Caco-2 (cell line): ENCODE results near the gene MCU. TPM values are rescaled to one million over a fixed set of nuclear protein-coding genes. Genes with fewer than 3 reads are reported as not detected.

Experiments used
- BruUV-seq: library from RNA; stranded (reverse); fragments of 400-500 nt; replicated peaks from 2 replicates; lab custom pipeline; 2021; lab: Mats Ljungman, UMichigan
- CTCF ChIA-PET: fragments of 300-600 bp; sonication (Branson Sonifier 250); formaldehyde crosslinking; loops from one replicate; lab custom pipeline; 2022; ENCODE audit warnings: antibody characterized with exemption; lab: Charles Lee
- POLR2A ChIA-PET: fragments of 300-600 bp; sonication (Branson Sonifier 250); formaldehyde crosslinking; loops from one replicate; lab custom pipeline; 2022; ENCODE audit warnings: antibody characterized with exemption; lab: Charles Lee
- DNase-seq, 2 experiments: peaks; one replicate each; pipeline versions ENCODE4 v3.0.0 to v3.0.0-alpha.2; 2020 to 2022
- H3K27me3 ChIP-seq: replicated peaks from 2 replicates; pipeline ENCODE4 v1.6.0; 2011; ENCODE audit warnings: low read length; ENCODE audit not compliant: control insufficient read depth, insufficient read depth
- H3K36me3 ChIP-seq: 2 replicates; pipeline ENCODE4 v1.5.1; 2011; ENCODE audit warnings: low read length; ENCODE audit not compliant: control insufficient read depth, insufficient read depth
- H3K4me1 ChIP-seq: fragments of 250-450 bp; sonication (Bioruptor Pico); 2 replicates; pipeline ENCODE4 v1.5.1; 2020; ENCODE audit warnings: mild to moderate bottlenecking
- H3K4me3 ChIP-seq: 2 replicates; pipeline ENCODE4 v1.5.1; 2011; ENCODE audit warnings: low read depth, mild to moderate bottlenecking, control low read depth, low read length
- H3K9me3 ChIP-seq: fragments of 250-450 bp; sonication (Bioruptor Pico); 2 replicates; pipeline ENCODE4 v1.5.1; 2020; ENCODE audit warnings: mild to moderate bottlenecking, moderate library complexity
- H3K27ac Mint-ChIP-seq: one replicate; pipeline ENCODE4 v1.8.0; 2022; ENCODE audit warnings: mixed read lengths; ENCODE audit not compliant: unreplicated experiment
- H3K27me3 Mint-ChIP-seq: one replicate; pipeline ENCODE4 v1.8.0; 2022; ENCODE audit warnings: mixed read lengths; ENCODE audit not compliant: insufficient read depth, unreplicated experiment
- H3K36me3 Mint-ChIP-seq: one replicate; pipeline ENCODE4 v1.8.0; 2022; ENCODE audit warnings: mild to moderate bottlenecking, mixed read lengths; ENCODE audit not compliant: insufficient read depth, unreplicated experiment
- H3K4me1 Mint-ChIP-seq: one replicate; pipeline ENCODE4 v1.8.0; 2022; ENCODE audit warnings: low read depth, mixed read lengths; ENCODE audit not compliant: unreplicated experiment
- H3K4me3 Mint-ChIP-seq: one replicate; pipeline ENCODE4 v1.8.0; 2022; ENCODE audit warnings: mild to moderate bottlenecking, moderate library complexity, mixed read lengths; ENCODE audit not compliant: unreplicated experiment
- H3K9me3 Mint-ChIP-seq: one replicate; pipeline ENCODE4 v1.8.0; 2022; ENCODE audit warnings: mixed read lengths; ENCODE audit not compliant: unreplicated experiment
- CTCF ChIP-seq, 2 experiments: fragments of 200-600 bp in 1 of 2; IDR thresholded peaks; 1 replicate in 1 of 2; 2 replicates in 1 of 2; pipeline versions ENCODE4 v1.5.1 to v1.8.0; 2011 to 2022; ENCODE audit warnings: antibody characterized with exemption in 1 of 2, control low read depth in 1 of 2, inconsistent platforms in 1 of 2, low read depth in 1 of 2, low read length in 1 of 2, mild to moderate bottlenecking in 1 of 2, moderate library complexity in 1 of 2; ENCODE audit not compliant: insufficient read depth in 1 of 2, severe bottlenecking in 1 of 2, unreplicated experiment in 1 of 2
- intact Hi-C: fragments of 100-400 bp; cut with micrococcal nuclease; formaldehyde crosslinking; loops from one replicate; pipeline ENCODE4 v1.10.0; 2022; ENCODE audit not compliant: unreplicated experiment
- total RNA-seq: library from RNA; stranded (reverse); gene quantifications from 2 replicates; pipeline ENCODE4 v1.2.3, GENCODE V29; 2022

The MCU gene
- total RNA-seq, 1 experiment from 2014 or later = 62.5 TPM

DNA sequence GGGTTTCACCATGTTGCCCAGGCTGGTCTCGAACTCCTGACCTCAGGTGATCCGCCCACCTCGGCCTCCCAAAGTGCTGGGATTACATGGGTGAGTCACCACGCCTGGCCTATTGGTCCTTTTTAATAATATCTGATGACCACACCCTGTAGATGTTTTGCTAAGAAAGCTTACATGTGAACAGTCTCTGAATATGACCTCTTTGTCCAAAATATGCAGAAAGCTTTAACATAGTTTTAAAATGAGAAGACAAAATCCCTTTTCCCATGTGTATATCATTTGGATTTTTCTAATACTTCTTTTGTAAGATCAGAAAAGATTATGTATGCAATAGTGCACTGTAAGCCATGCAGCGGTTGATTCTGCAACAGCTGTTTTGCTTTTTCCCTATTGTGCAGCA lies 38.5 kb downstream of the MCU start:
- ChIA-PET CTCF (no interaction called here), POLR2A (no interaction called here)
- Mint-ChIP-seq H3K36me3 (peaks cover 4% of the 10 kb centered on the region), H3K4me1 (peaks cover 10% of the 10 kb centered on the region), H3K27me3 (no peaks in the 10 kb centered on the region), H3K27ac (no peak overlapping the region), H3K4me3 (no peak overlapping the region), H3K9me3 (no peaks in the 10 kb centered on the region)
- H3K27me3 ChIP-seq = no peaks in the 10 kb centered on the region
- intact Hi-C loops = no loop called here
- no peaks in the 10 kb centered on the region for H3K36me3 ChIP-seq
- no peak for DNase-seq
- H3K4me3 ChIP-seq = no peak overlapping the region
- no TSS peak for BruUV-seq
- peaks cover 4% of the 10 kb centered on the region for H3K4me1 ChIP-seq
- no peak for TF ChIP-seq CTCF (IDR thresholded peaks at IDR 0.05; ENCODE audit: insufficient read depth in 1 of 2, low read depth in 1 of 2, low read length in 1 of 2, severe bottlenecking in 1 of 2, unreplicated experiment in 1 of 2)
- H3K9me3 ChIP-seq = no peaks in the 10 kb centered on the region

DNA sequence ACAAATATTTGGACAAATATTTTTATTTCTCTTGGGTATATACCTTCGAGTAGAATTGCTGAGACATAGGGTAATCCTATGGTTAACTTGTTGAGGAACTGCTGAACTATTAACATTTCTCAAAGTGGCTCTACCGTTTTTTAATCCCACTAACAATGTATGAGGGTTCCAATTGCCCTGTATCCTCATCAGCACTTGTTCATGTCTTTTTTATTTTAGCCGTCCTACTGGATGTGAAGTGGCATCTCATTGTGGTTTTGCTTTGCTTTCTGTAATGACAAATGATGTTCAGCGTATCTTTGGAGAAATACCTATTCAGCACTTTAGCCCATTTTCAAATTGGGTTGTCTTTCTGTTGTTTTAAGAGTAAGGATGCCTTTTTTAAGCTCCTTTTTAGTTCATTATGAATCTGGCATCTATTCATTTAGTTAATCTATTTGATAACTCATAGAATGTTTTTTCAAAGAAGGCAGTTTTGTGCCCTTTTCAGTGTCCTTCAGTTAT lies 40.0 kb downstream of the MCU start:
- Mint-ChIP-seq H3K4me1 (peaks cover 20% of the 10 kb centered on the region), H3K27ac (no peak overlapping the region), H3K9me3 (no peaks in the 10 kb centered on the region), H3K36me3 (no peaks in the 10 kb centered on the region), H3K27me3 (no peaks in the 10 kb centered on the region), H3K4me3 (no peak overlapping the region)
- intact Hi-C loops = no loop called here
- H3K36me3 ChIP-seq = no peaks in the 10 kb centered on the region
- ChIA-PET POLR2A (no interaction called here), CTCF (no interaction called here)
- no peaks in the 10 kb centered on the region for H3K9me3 ChIP-seq
- no peaks in the 10 kb centered on the region for H3K27me3 ChIP-seq
- TF ChIP-seq CTCF (IDR thresholded peaks at IDR 0.05; ENCODE audit: insufficient read depth in 1 of 2, low read depth in 1 of 2, low read length in 1 of 2, severe bottlenecking in 1 of 2, unreplicated experiment in 1 of 2) = no peak
- no TSS peak for BruUV-seq
- no peak for DNase-seq
- peaks cover 19% of the 10 kb centered on the region for H3K4me1 ChIP-seq
- no peak overlapping the region for H3K4me3 ChIP-seq

- H3K4me1 ChIP-seq = peaks cover 20% of the 10 kb centered on the region
- H3K4me3 Mint-ChIP-seq = no peak overlapping the region
- BruUV-seq = no TSS peak
- no peak for DNase-seq
- intact Hi-C loops = no loop called here
- TF ChIP-seq CTCF (IDR thresholded peaks at IDR 0.05; ENCODE audit: insufficient read depth in 1 of 2, low read depth in 1 of 2, low read length in 1 of 2, severe bottlenecking in 1 of 2, unreplicated experiment in 1 of 2) = no peak
- H3K27me3 Mint-ChIP-seq = no peaks in the 10 kb centered on the region
- no peaks in the 10 kb centered on the region for H3K36me3 Mint-ChIP-seq
- H3K27me3 ChIP-seq = no peaks in the 10 kb centered on the region
- no peak overlapping the region for H3K4me3 ChIP-seq
- POLR2A ChIA-PET = interaction anchor here (0.6 kb wide), 1 partner anchor 107 kb away, joined by 13 read pairs; no protein-coding TSS in a partner anchor
- no peaks in the 10 kb centered on the region for H3K9me3 ChIP-seq
- H3K4me1 Mint-ChIP-seq = peaks cover 25% of the 10 kb centered on the region
- H3K36me3 ChIP-seq = no peaks in the 10 kb centered on the region
- no peak overlapping the region for H3K27ac Mint-ChIP-seq
- CTCF ChIA-PET = no interaction called here
- H3K9me3 Mint-ChIP-seq = no peaks in the 10 kb centered on the region
Observed at GRCh38 chr10:72732521-72732920, 40.6 kb downstream of the MCU start.
